Measurements from ENCODE around the gene CFAP157.

- no peak for TF ChIP-seq POLR2A (IDR thresholded peaks at IDR 0.05)
- no peak for TF ChIP-seq CTCF (IDR thresholded peaks at IDR 0.05)
Observed at GRCh38 chr9:127658428-127658827, 48.4 kb upstream of the CFAP157 start.

All from Peyer's patch (tissue), 4 donors.